DND-41 (cell line): ENCODE results near the gene SPATS2.

Source experiments
- ATAC-seq: fragments of 200-7000 bp; cut with Tn5 transposase; 3 replicates; pipeline ENCODE4 v1.9.1; 2021; ENCODE audit warnings: low read depth; ENCODE audit not compliant: insufficient read depth
- DNase-seq: peaks from one replicate; pipeline ENCODE4 v3.0.0-alpha.2; 2020
- H2AFZ ChIP-seq: 2 replicates; pipeline ENCODE4 v1.6.0; 2012; ENCODE audit warnings: low read depth, low read length
- H3K27ac ChIP-seq: 2 replicates; pipeline ENCODE4 v1.5.1; 2012; ENCODE audit warnings: low read length, inconsistent platforms
- H3K27me3 ChIP-seq: fragments of 200-600 bp; sonication (generic); 2 replicates; pipeline ENCODE4 v1.6.0; 2012; ENCODE audit warnings: low read length, mild to moderate bottlenecking, inconsistent platforms; ENCODE audit not compliant: insufficient read depth, poor library complexity
- H3K36me3 ChIP-seq: 2 replicates; pipeline ENCODE4 v1.5.1; 2012; ENCODE audit warnings: low read length, inconsistent platforms; ENCODE audit not compliant: insufficient read depth
- H3K4me1 ChIP-seq: 2 replicates; pipeline ENCODE4 v1.5.1; 2012; ENCODE audit warnings: mild to moderate bottlenecking, low read length; ENCODE audit not compliant: insufficient read depth
- H3K4me2 ChIP-seq: 2 replicates; pipeline ENCODE4 v1.6.0; 2012; ENCODE audit warnings: mild to moderate bottlenecking, moderate library complexity, low read length, inconsistent platforms; ENCODE audit not compliant: insufficient read depth
- H3K4me3 ChIP-seq, 2 experiments: fragments of 200-600 bp in 1 of 2; shearing (Covaris generic) in 1 of 2; 2 replicates each; pipeline ENCODE4 v1.5.1; 2012 to 2016; ENCODE audit warnings: inconsistent platforms in 2 of 2, low read length in 2 of 2, mild to moderate bottlenecking in 2 of 2, low read depth in 1 of 2, moderate library complexity in 1 of 2
- H3K79me2 ChIP-seq: 2 replicates; pipeline ENCODE4 v1.6.0; 2012; ENCODE audit warnings: low read length, inconsistent platforms; ENCODE audit not compliant: insufficient read depth
- H3K9ac ChIP-seq: 2 replicates; pipeline ENCODE4 v1.6.0; 2012; ENCODE audit warnings: low read depth, mild to moderate bottlenecking, inconsistent platforms, low read length, moderate library complexity
- H3K9me3 ChIP-seq: 2 replicates; pipeline ENCODE4 v1.5.1; 2012; ENCODE audit warnings: low read length, moderate library complexity, mild to moderate bottlenecking, inconsistent platforms; ENCODE audit not compliant: insufficient read depth, severe bottlenecking
- H4K20me1 ChIP-seq: 2 replicates; pipeline ENCODE4 v1.6.0; 2012; ENCODE audit warnings: low read length; ENCODE audit not compliant: insufficient read depth
- EZH2 ChIP-seq: IDR thresholded peaks from 3 replicates; pipeline ENCODE4 v1.6.1; 2012; ENCODE audit warnings: borderline replicate concordance, low read depth, mild to moderate bottlenecking, moderate library complexity, low read length, inconsistent platforms; ENCODE audit not compliant: severe bottlenecking
- TF ChIP-seq, protein P1 (sequence below): IDR thresholded peaks from 2 replicates; pipeline ENCODE4 v1.5.1; 2012; ENCODE audit warnings: borderline replicate concordance, low read length, moderate library complexity, mild to moderate bottlenecking; ENCODE audit not compliant: poor library complexity, severe bottlenecking; ENCODE audit errors: extremely low read depth

Gene SPATS2

DNA sequence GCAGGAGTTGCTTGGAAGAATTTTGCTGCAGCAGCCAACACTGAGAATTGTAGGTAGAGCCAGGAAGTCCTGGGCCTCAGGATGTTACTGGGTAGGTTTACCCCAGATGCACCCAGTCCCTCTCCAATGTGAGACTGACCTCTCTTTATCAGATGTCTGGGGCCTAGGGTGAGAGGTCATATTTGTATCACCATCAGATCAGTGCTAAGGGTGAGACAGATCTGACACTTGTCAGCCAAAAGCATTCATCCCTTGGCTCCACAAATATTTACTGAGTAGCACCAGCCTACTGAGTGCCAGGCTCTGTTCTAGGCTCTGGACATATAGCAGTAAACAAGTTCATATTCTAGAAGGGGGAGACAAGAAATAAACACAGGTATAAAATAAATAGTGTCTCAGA, 39.9 kb upstream of the SPATS2 start:
- Histone ChIP-seq H4K20me1 (peaks cover 9% of the 10 kb centered on the region; the same call in 1 of the 2 replicates), H2AFZ (no peak overlapping the region), H3K79me2 (peaks cover 25% of the 10 kb centered on the region), H3K4me2 (no peak overlapping the region), H3K27me3 (no peaks in the 10 kb centered on the region), H3K27ac (no peak overlapping the region), H3K9me3 (no peaks in the 10 kb centered on the region), H3K4me1 (peaks cover 26% of the 10 kb centered on the region), H3K9ac (no peak overlapping the region), H3K4me3 (no peak overlapping the region), H3K36me3 (peaks cover 76% of the 10 kb centered on the region)
- TF ChIP-seq, protein P1, sequence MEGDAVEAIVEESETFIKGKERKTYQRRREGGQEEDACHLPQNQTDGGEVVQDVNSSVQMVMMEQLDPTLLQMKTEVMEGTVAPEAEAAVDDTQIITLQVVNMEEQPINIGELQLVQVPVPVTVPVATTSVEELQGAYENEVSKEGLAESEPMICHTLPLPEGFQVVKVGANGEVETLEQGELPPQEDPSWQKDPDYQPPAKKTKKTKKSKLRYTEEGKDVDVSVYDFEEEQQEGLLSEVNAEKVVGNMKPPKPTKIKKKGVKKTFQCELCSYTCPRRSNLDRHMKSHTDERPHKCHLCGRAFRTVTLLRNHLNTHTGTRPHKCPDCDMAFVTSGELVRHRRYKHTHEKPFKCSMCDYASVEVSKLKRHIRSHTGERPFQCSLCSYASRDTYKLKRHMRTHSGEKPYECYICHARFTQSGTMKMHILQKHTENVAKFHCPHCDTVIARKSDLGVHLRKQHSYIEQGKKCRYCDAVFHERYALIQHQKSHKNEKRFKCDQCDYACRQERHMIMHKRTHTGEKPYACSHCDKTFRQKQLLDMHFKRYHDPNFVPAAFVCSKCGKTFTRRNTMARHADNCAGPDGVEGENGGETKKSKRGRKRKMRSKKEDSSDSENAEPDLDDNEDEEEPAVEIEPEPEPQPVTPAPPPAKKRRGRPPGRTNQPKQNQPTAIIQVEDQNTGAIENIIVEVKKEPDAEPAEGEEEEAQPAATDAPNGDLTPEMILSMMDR = no peak
- ATAC-seq (no peak), DNase-seq (no peak)

DNA sequence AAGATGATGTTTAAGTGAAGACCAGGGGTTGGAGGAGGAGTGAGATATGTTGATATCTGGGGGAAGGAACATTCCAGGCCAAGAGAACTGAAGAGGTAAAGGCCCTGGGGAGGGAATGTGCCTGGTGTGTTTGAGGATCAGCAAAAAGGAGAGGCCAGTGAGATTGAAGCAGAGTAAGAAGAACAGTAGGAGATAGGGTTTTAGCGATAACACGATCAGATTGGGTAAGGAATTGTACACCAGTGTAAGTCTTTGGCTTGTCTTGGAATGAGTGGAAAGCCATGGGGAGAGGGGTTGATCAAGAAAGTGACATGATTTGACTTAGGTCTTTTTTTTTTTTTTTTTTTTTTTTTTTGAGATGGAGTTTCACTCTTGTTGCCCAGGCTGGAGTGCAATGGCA, 39.4 kb upstream of the SPATS2 start:
- Histone ChIP-seq H3K4me3 (no peak overlapping the region), H4K20me1 (peaks cover 9% of the 10 kb centered on the region; the same call in 1 of the 2 replicates), H3K36me3 (peaks cover 76% of the 10 kb centered on the region), H2AFZ (no peak overlapping the region), H3K9me3 (no peaks in the 10 kb centered on the region), H3K4me1 (peaks cover 24% of the 10 kb centered on the region), H3K27me3 (no peaks in the 10 kb centered on the region), H3K27ac (no peak overlapping the region), H3K79me2 (peaks cover 22% of the 10 kb centered on the region), H3K9ac (no peak overlapping the region), H3K4me2 (no peak overlapping the region)
- TF ChIP-seq EZH2 = no peak
- TF ChIP-seq, protein P1 = no peak
- DNase-seq = no peak
- no peak for ATAC-seq

DNA sequence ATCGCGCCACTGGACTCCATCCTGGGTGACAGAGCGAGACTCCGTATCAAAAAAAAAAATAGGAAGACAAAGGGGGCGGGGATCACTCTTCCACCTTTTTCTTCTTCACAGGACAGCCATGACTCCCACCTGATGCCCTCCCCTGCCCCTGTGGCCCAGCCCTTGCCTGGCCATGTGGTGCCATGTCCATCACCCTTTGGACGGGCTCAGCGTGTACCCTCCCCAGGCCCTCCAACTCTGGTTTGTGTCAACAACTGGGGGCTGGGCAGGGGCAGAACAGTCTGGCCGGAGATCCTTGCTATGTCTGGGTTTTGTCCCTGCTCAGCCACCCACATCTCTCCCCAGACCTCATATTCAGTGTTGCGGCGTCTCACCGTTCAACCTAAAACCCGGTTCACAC, 38.4 kb upstream of the SPATS2 start:
- Histone ChIP-seq H3K4me1 (peaks cover 22% of the 10 kb centered on the region), H3K9ac (no peak overlapping the region), H4K20me1 (peaks cover 9% of the 10 kb centered on the region; the same call in 1 of the 2 replicates), H3K79me2 (peaks cover 14% of the 10 kb centered on the region), H3K4me2 (no peak overlapping the region), H3K36me3 (peaks cover 71% of the 10 kb centered on the region), H2AFZ (no peak overlapping the region), H3K27ac (no peak overlapping the region), H3K9me3 (no peaks in the 10 kb centered on the region), H3K4me3 (no peak overlapping the region), H3K27me3 (no peaks in the 10 kb centered on the region)
- TF ChIP-seq, protein P1 = no peak
- no peak for TF ChIP-seq EZH2
- no peak for ATAC-seq
- no peak for DNase-seq
